Erythroblast (primary cell): ENCODE measurements around the gene CRYBG1.

Experiments
- GATA1 ChIP-seq: IDR thresholded peaks from 2 replicates; pipeline ENCODE4 v1.6.1; 2011; ENCODE audit warnings: low read depth, mild to moderate bottlenecking, control low read depth, low read length, moderate library complexity
- POLR2A ChIP-seq: IDR thresholded peaks from 2 replicates; pipeline ENCODE4 v1.6.1; 2011; ENCODE audit warnings: mild to moderate bottlenecking, low read length

DNA sequence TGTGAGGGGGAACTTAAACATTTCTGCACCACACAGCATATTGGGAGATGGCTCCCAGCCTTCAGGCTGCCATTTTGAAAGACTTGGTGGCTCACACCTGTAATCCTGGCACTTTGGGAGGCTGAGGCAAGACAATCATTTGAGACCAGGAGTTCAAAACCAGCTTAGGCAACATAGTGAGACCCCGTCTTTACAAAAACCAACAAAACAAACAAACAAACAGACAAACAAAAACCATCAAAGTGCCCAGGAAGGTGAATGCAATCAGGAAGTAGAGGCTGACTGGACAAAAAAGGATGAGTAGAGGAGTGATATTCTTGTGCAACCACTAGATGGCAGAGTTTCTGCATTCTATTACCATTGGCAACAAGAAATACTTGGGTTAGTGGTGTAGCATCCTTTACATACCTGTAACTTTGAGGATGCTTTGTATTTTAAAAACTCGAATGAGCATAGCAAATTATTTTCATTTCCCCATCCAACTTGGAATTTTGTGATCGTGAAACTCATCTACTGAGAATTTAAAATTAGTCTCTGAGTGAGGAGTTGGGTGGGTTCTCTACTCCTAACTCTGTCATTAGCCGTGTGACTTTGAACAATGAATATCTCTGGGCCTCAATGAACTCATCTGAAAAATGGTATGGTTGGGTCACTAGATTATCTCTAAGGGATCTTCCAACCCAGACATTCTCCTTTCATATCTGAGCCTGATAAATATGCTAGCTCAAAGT, 84.4 kb downstream of the CRYBG1 start:
- no peak for TF ChIP-seq POLR2A
- no peak for TF ChIP-seq GATA1
